Naive thymus-derived CD4-positive, alpha-beta T cell (primary cell): Measurements from ENCODE around the gene WHAMM. TPM values are rescaled to one million over a fixed set of nuclear protein-coding genes. Genes with fewer than 3 reads are reported as not detected.
A peak's percentile ranks its signal among the peaks of the same experiment; 100 is the strongest.

Source experiments
- ATAC-seq: fragments of 150-1000 bp; cut with Tn5 transposase; 2 replicates; pipeline ENCODE4 v1.10.0; 2021; ENCODE audit warnings: mild to moderate bottlenecking, moderate library complexity
- CTCF ChIA-PET: fragments of 350-600 bp; sonication (Branson Sonifier 250); formaldehyde crosslinking; loops from one replicate; lab custom pipeline; 2021; ENCODE audit warnings: antibody characterized with exemption; lab: Charles Lee
- POLR2A ChIA-PET: fragments of 350-600 bp; sonication (Branson Sonifier 250); formaldehyde crosslinking; loops from one replicate; lab custom pipeline; 2021; ENCODE audit warnings: antibody characterized with exemption, inconsistent platforms; lab: Charles Lee
- DNase-seq, 9 donors: peaks; one replicate each; pipeline versions ENCODE4 v3.0.0 to v3.0.0-alpha.2; 2020 to 2022; ENCODE audit warnings: mixed read lengths in 1 of 9
- H3K27ac ChIP-seq: one replicate; pipeline ENCODE4 v1.7.0; 2013; ENCODE audit warnings: mild to moderate bottlenecking, low read depth, low read length, moderate library complexity
- H3K27me3 ChIP-seq, 2 donors: one replicate each; pipeline ENCODE4 v1.7.0; 2013; ENCODE audit warnings: low read length in 2 of 2, mild to moderate bottlenecking in 2 of 2, moderate library complexity in 2 of 2; ENCODE audit not compliant: control insufficient read depth in 2 of 2, insufficient read depth in 2 of 2
- H3K36me3 ChIP-seq, 3 experiments: 1 replicate in 2 of 3; 2 replicates in 1 of 3; pipeline ENCODE4 v1.7.0; 2013; ENCODE audit warnings: low read length in 3 of 3, mild to moderate bottlenecking in 3 of 3, moderate library complexity in 1 of 3; ENCODE audit not compliant: insufficient read depth in 3 of 3, control insufficient read depth in 2 of 3
- H3K4me1 ChIP-seq, 2 donors: one replicate each; pipeline ENCODE4 v1.7.0; 2013; ENCODE audit warnings: low read length in 2 of 2, mild to moderate bottlenecking in 2 of 2, moderate library complexity in 1 of 2; ENCODE audit not compliant: control insufficient read depth in 2 of 2, insufficient read depth in 2 of 2
- H3K4me3 ChIP-seq: 2 replicates; pipeline ENCODE4 v1.7.0; 2013; ENCODE audit warnings: mild to moderate bottlenecking, low read length
- H3K9me3 ChIP-seq, 3 experiments: 1 replicate in 2 of 3; 2 replicates in 1 of 3; pipeline ENCODE4 v1.7.0; 2013; ENCODE audit warnings: low read length in 3 of 3; ENCODE audit not compliant: control insufficient read depth in 2 of 3
- H3K27ac Mint-ChIP-seq, 9 donors: one replicate each; pipeline ENCODE4 v1.8.0; 2020 to 2022; ENCODE audit warnings: mixed read lengths in 9 of 9, mild to moderate bottlenecking in 8 of 9, moderate library complexity in 5 of 9, inconsistent platforms in 2 of 9
- H3K27me3 Mint-ChIP-seq, 5 donors: one replicate each; pipeline ENCODE4 v1.8.0; 2021 to 2022; ENCODE audit warnings: mixed read lengths in 5 of 5, mild to moderate bottlenecking in 1 of 5
- H3K36me3 Mint-ChIP-seq, 5 donors: one replicate each; pipeline ENCODE4 v1.8.0; 2020 to 2022; ENCODE audit warnings: mixed read lengths in 5 of 5, mild to moderate bottlenecking in 3 of 5, inconsistent platforms in 1 of 5
- H3K4me1 Mint-ChIP-seq, 7 donors: one replicate each; pipeline ENCODE4 v1.8.0; 2020 to 2022; ENCODE audit warnings: mixed read lengths in 7 of 7, mild to moderate bottlenecking in 3 of 7, inconsistent platforms in 1 of 7
- H3K4me3 Mint-ChIP-seq, 10 donors: one replicate each; pipeline ENCODE4 v1.8.0; 2020 to 2022; ENCODE audit warnings: mild to moderate bottlenecking in 10 of 10, mixed read lengths in 10 of 10, moderate library complexity in 6 of 10, inconsistent platforms in 2 of 10
- H3K9me3 Mint-ChIP-seq, 11 donors: one replicate each; pipeline ENCODE4 v1.8.0; 2020 to 2022; ENCODE audit warnings: mixed read lengths in 11 of 11, mild to moderate bottlenecking in 4 of 11, inconsistent platforms in 1 of 11, moderate library complexity in 1 of 11
- intact Hi-C, 2 donors: fragments of 100-400 bp; cut with micrococcal nuclease; formaldehyde crosslinking; loops; one replicate each; pipeline ENCODE4 v1.15.1; 2023
- polyA plus RNA-seq, 2 donors: library from polyadenylated mRNA; unstranded; fragments of 300-500 nt; fragmentation: Illumina TruSeq; gene quantifications; one replicate each; pipeline ENCODE4 v1.2.3, GENCODE V29; 2021
- total RNA-seq, 6 experiments: library from RNA in 5 of 6; stranded (reverse) in 5 of 6; gene quantifications; 1 replicate in 5 of 6; 2 replicates in 1 of 6; pipeline ENCODE4 v1.2.3 and lab custom pipeline; 2021 to 2026

Gene WHAMM
- total and polyA plus RNA-seq, 7 experiments from 2014 or later, result 3.5 to 72.2 (median 30.8) TPM

DNA sequence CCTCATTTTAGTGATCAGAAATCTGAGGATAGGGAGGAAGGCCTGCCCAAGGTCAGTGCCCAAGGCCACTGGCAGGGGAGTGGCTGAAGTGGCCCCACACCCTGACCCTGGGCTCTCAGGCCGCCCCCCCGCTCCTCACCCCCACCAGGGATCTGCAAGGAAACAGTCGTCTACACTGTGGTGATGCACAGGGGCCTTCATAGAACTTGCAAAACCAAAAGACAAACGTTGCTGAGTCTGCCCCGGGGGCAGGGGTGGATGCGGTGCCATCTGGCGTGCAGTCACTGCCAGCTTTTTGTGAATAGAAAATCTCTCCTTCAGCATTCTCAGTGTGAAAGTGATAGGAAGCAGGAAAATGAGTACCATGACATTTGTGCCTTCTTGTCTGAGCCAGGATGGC lies 41.3 kb downstream of the WHAMM start:
- intact Hi-C loops, result no loop called here
- Mint-ChIP-seq H3K36me3 (peaks cover 0 to 5% (median 0%) of the 10 kb centered on the region in 5 donors), H3K27me3 (peaks cover 0 to 11% (median 0%) of the 10 kb centered on the region in 5 donors), H3K27ac (no peak overlapping the region), H3K9me3 (no peaks in the 10 kb centered on the region), H3K4me1 (peaks cover 9 to 25% (median 17%) of the 10 kb centered on the region in 7 donors), H3K4me3 (no peak overlapping the region)
- no peak for DNase-seq
- no peaks in the 10 kb centered on the region for H3K36me3 ChIP-seq
- ChIA-PET CTCF (no interaction called here), POLR2A (no interaction called here)
- no peaks in the 10 kb centered on the region for H3K9me3 ChIP-seq
- ATAC-seq, result no peak
- no peak overlapping the region for H3K4me3 ChIP-seq
- H3K27me3 ChIP-seq, result no peaks in the 10 kb centered on the region
- no peaks in the 10 kb centered on the region for H3K4me1 ChIP-seq
- H3K27ac ChIP-seq, result no peak overlapping the region

DNA sequence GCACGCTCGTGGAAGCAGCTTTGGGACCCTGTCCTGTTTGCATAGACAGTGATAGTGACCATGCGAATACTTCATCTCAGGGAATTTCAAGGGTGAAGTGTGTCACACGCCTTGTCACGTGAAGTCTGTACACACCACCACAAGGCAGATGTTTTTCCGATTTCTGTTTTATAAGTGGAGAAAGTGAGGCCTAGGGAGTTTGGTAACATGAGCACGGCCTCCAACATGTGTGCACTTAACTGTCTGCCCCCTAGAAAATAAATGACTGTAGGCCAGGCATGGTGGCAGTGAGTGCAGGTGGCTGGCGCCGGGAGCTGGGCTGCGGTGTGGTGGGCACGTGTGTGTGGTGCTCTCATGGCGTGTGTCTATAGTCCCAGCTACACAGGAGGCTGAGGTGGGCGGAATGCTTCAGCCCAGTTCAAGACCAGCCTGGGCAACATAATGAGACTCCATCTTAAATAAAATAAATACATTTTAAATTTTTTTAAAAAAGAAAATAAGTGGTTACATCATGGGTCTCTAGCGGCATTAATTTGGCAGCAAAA lies 42.0 kb downstream of the WHAMM start:
- ATAC-seq, result no peak
- Histone ChIP-seq H3K27me3 (no peaks in the 10 kb centered on the region), H3K9me3 (no peaks in the 10 kb centered on the region), H3K36me3 (no peaks in the 10 kb centered on the region), H3K4me3 (no peak overlapping the region), H3K27ac (no peak overlapping the region), H3K4me1 (no peaks in the 10 kb centered on the region)
- DNase-seq, result no peak
- POLR2A ChIA-PET, result interaction anchor here (0.8 kb wide), 1 partner anchor 38 kb away, joined by 3 read pairs; no protein-coding TSS in a partner anchor
- CTCF ChIA-PET, result no interaction called here
- Mint-ChIP-seq H3K36me3 (peaks cover 0 to 5% (median 0%) of the 10 kb centered on the region in 5 donors), H3K27me3 (peaks cover 0 to 7% (median 0%) of the 10 kb centered on the region in 5 donors), H3K9me3 (no peaks in the 10 kb centered on the region), H3K4me3 (no peak overlapping the region), H3K4me1 (peaks cover 13 to 26% (median 17%) of the 10 kb centered on the region in 7 donors), H3K27ac (no peak overlapping the region)
- intact Hi-C loops, result no loop called here

DNA sequence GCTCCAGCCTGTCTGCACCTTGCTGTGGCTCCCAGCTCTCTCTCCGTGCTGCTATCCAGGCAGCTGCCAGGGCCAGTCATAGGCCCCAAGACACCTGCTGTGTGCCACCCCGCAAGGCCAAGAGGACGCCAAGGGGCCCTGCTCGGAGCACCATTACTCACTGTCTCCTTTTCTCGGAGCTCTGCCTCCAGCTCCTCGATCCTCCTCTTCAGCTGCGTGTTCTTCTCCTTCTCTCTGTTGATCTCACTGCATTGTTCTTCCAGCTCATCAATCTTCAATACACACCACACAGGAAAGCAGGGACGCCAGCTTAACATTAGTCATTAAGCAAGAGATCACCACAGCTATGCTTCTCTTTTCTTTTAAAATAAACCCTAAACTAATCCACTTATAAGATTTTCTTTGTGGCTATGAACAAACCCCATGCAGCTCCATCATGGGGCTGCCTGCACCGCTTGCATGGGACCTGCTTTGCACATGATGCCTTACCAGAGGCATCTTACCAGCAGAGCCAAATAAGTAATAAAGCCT lies 42.6 kb downstream of the WHAMM start:
- H3K9me3 Mint-ChIP-seq, result no peaks in the 10 kb centered on the region
- peaks cover 13 to 26% (median 17%) of the 10 kb centered on the region in 7 donors for H3K4me1 Mint-ChIP-seq
- Histone ChIP-seq H3K9me3 (no peaks in the 10 kb centered on the region), H3K4me3 (no peak overlapping the region), H3K27ac (no peak overlapping the region), H3K27me3 (no peaks in the 10 kb centered on the region), H3K36me3 (no peaks in the 10 kb centered on the region), H3K4me1 (no peaks in the 10 kb centered on the region)
- intact Hi-C loops, result no loop called here
- H3K36me3 Mint-ChIP-seq, result peaks cover 0 to 5% (median 0%) of the 10 kb centered on the region in 5 donors
- no peaks in the 10 kb centered on the region for H3K27me3 Mint-ChIP-seq
- CTCF ChIA-PET, result no interaction called here
- peak overlapping the region in 1 of 9 donors; percentile 13 for H3K27ac Mint-ChIP-seq
- DNase-seq (no peak), ATAC-seq (no peak)
- POLR2A ChIA-PET, result no interaction called here
- H3K4me3 Mint-ChIP-seq, result no peak overlapping the region

GRCh38 chr15:82852941-82853561 lies 43.6 kb downstream of the WHAMM start:
- CTCF ChIA-PET, result no interaction called here
- Histone ChIP-seq H3K4me3 (no peak overlapping the region), H3K36me3 (no peaks in the 10 kb centered on the region), H3K27ac (no peak overlapping the region), H3K27me3 (no peaks in the 10 kb centered on the region), H3K4me1 (no peaks in the 10 kb centered on the region), H3K9me3 (no peaks in the 10 kb centered on the region)
- Mint-ChIP-seq H3K27ac (peak overlapping the region in 1 of 9 donors; percentile 13), H3K27me3 (no peaks in the 10 kb centered on the region), H3K9me3 (no peaks in the 10 kb centered on the region), H3K4me1 (peaks cover 13 to 26% (median 17%) of the 10 kb centered on the region in 7 donors), H3K36me3 (peaks cover 0 to 5% (median 0%) of the 10 kb centered on the region in 5 donors), H3K4me3 (peak overlapping the region in 7 of 10 donors; percentile 12 to 62 (median 25))
- intact Hi-C loops, result no loop called here
- POLR2A ChIA-PET, result no interaction called here
- DNase-seq (no peak), ATAC-seq (no peak)

GRCh38 chr15:82854554-82854953 lies 45.1 kb downstream of the WHAMM start:
- Histone ChIP-seq H3K4me3 (no peak overlapping the region), H3K27me3 (no peaks in the 10 kb centered on the region), H3K27ac (no peak overlapping the region), H3K36me3 (no peaks in the 10 kb centered on the region), H3K4me1 (no peaks in the 10 kb centered on the region), H3K9me3 (no peaks in the 10 kb centered on the region)
- H3K9me3 Mint-ChIP-seq, result no peaks in the 10 kb centered on the region
- intact Hi-C loops, result no loop called here
- ATAC-seq (no peak), DNase-seq (no peak)
- ChIA-PET POLR2A (no interaction called here), CTCF (no interaction called here)
- H3K36me3 Mint-ChIP-seq, result peaks cover 0 to 7% (median 1%) of the 10 kb centered on the region in 5 donors
- H3K27ac Mint-ChIP-seq, result no peak overlapping the region
- H3K4me1 Mint-ChIP-seq, result peaks cover 10 to 23% (median 12%) of the 10 kb centered on the region in 7 donors
- no peak overlapping the region for H3K4me3 Mint-ChIP-seq
- H3K27me3 Mint-ChIP-seq, result no peaks in the 10 kb centered on the region

- no peak overlapping the region for H3K27ac ChIP-seq
- CTCF ChIA-PET, result no interaction called here
Measured at GRCh38 chr15:82855286-82856100, 46.1 kb downstream of the WHAMM start.

More at GRCh38 chr15:82855286-82856100, 46.1 kb downstream of the WHAMM start:
- Mint-ChIP-seq H3K36me3 (peaks cover 0 to 8% (median 1%) of the 10 kb centered on the region in 5 donors), H3K4me1 (peaks cover 6 to 17% (median 8%) of the 10 kb centered on the region in 7 donors), H3K27ac (no peak overlapping the region), H3K27me3 (peaks cover 0 to 3% (median 0%) of the 10 kb centered on the region in 5 donors), H3K4me3 (peak overlapping the region in 2 of 10 donors; percentile 8 to 19), H3K9me3 (no peaks in the 10 kb centered on the region)
- no peak for DNase-seq
- Histone ChIP-seq H3K9me3 (no peaks in the 10 kb centered on the region), H3K4me3 (no peak overlapping the region), H3K4me1 (no peaks in the 10 kb centered on the region), H3K36me3 (no peaks in the 10 kb centered on the region), H3K27me3 (no peaks in the 10 kb centered on the region)
- intact Hi-C loops, result no loop called here
- POLR2A ChIA-PET, result no interaction called here
- no peak for ATAC-seq
